Measurements from ENCODE around the gene TRIML1.

- no peak for TF ChIP-seq CTCF (IDR thresholded peaks at IDR 0.05)
- TF ChIP-seq EZH2 (IDR thresholded peaks at IDR 0.05; ENCODE audit: borderline replicate concordance, insufficient read depth, low read depth, low read length, poor library complexity, severe bottlenecking), result no peak
Observed at GRCh38 chr4:188168726-188169373, 29.6 kb downstream of the TRIML1 start.

Data from B cell (primary cell).